Karpas-422 (cell line): ENCODE measurements around the gene RNFT2. TPM values are rescaled to one million over a fixed set of nuclear protein-coding genes. Genes with fewer than 3 reads are reported as not detected.

ENCODE experiments used
- DNase-seq: peaks from one replicate; pipeline ENCODE4 v3.0.0-alpha.2; 2015
- H2AFZ ChIP-seq: fragments of 200-600 bp; sonication (generic); 2 replicates; pipeline ENCODE4 v1.6.1; 2014; ENCODE audit warnings: antibody characterized with exemption, low read length, mixed read lengths
- H3K27ac ChIP-seq: fragments of 200-600 bp; sonication (generic); 2 replicates; pipeline ENCODE4 v1.5.1; 2014; ENCODE audit warnings: mild to moderate bottlenecking, low read length, moderate library complexity
- H3K27me3 ChIP-seq: fragments of 200-600 bp; sonication (generic); 2 replicates; pipeline ENCODE4 v1.6.1; 2014; ENCODE audit warnings: low read length, mixed read lengths
- H3K36me3 ChIP-seq: fragments of 200-600 bp; sonication (generic); 2 replicates; pipeline ENCODE4 v1.6.1; 2014; ENCODE audit warnings: low read length, mixed read lengths; ENCODE audit not compliant: insufficient read depth
- H3K4me1 ChIP-seq: fragments of 200-600 bp; sonication (generic); 2 replicates; pipeline ENCODE4 v1.6.1; 2014; ENCODE audit warnings: mild to moderate bottlenecking, low read length, mixed read lengths
- H3K4me2 ChIP-seq: fragments of 200-600 bp; sonication (generic); 2 replicates; pipeline ENCODE4 v1.6.1; 2014; ENCODE audit warnings: low read length, low read depth, mild to moderate bottlenecking; ENCODE audit not compliant: poor library complexity, severe bottlenecking
- H3K4me3 ChIP-seq: fragments of 200-600 bp; sonication (generic); 2 replicates; pipeline ENCODE4 v1.5.1; 2014; ENCODE audit warnings: mild to moderate bottlenecking, antibody characterized with exemption, low read length, mixed read lengths
- H3K79me2 ChIP-seq: fragments of 200-600 bp; sonication (generic); 2 replicates; pipeline ENCODE4 v1.6.1; 2014; ENCODE audit warnings: mild to moderate bottlenecking, low read length, mixed read lengths
- H3K9ac ChIP-seq: fragments of 200-600 bp; sonication (generic); 2 replicates; pipeline ENCODE4 v1.6.0; 2014; ENCODE audit warnings: low read length
- H3K9me2 ChIP-seq: fragments of 200-600 bp; sonication (generic), shearing (Covaris generic); replicated peaks from 2 replicates; pipeline ENCODE4 v1.6.0; 2014; ENCODE audit warnings: mild to moderate bottlenecking, low read length, moderate library complexity; ENCODE audit not compliant: insufficient read depth
- H3K9me3 ChIP-seq: fragments of 300-700, 200-600 bp; sonication (generic); 2 replicates; pipeline ENCODE4 v1.6.1; 2014; ENCODE audit warnings: low read length, mixed read lengths
- H4K20me1 ChIP-seq: fragments of 200-600 bp; sonication (generic); 2 replicates; pipeline ENCODE4 v1.6.1; 2014; ENCODE audit warnings: mild to moderate bottlenecking, antibody characterized with exemption, low read length, low read depth; ENCODE audit not compliant: insufficient read depth
- total RNA-seq: library from RNA; depleted of rRNA; stranded (reverse); fragments of >200 nt; shearing (Covaris generic); gene quantifications from 2 replicates; pipeline ENCODE4 v1.2.3, GENCODE V29; 2014; ENCODE audit warnings: low replicate concordance

The RNFT2 gene
- total RNA-seq, 1 experiment from 2014 or later: 6.7 TPM

- H3K79me2 ChIP-seq: no peaks in the 10 kb centered on the region
- no peaks in the 10 kb centered on the region for H3K9me2 ChIP-seq
- H4K20me1 ChIP-seq: no peaks in the 10 kb centered on the region
- no peaks in the 10 kb centered on the region for H3K27me3 ChIP-seq
- H3K36me3 ChIP-seq: no peaks in the 10 kb centered on the region
- no peak for DNase-seq
- no peak overlapping the region for H2AFZ ChIP-seq
- H3K4me1 ChIP-seq: no peaks in the 10 kb centered on the region
- H3K4me3 ChIP-seq: no peak overlapping the region
- H3K27ac ChIP-seq: no peak overlapping the region
- H3K9ac ChIP-seq: no peak overlapping the region
- H3K9me3 ChIP-seq: no peaks in the 10 kb centered on the region
- H3K4me2 ChIP-seq: no peak overlapping the region
Measured at GRCh38 chr12:116797885-116798284, 59.8 kb downstream of the RNFT2 start.

GRCh38 chr12:116798719-116799118 lies 60.6 kb downstream of the RNFT2 start:
- Histone ChIP-seq H3K27ac (no peak overlapping the region), H2AFZ (no peak overlapping the region), H4K20me1 (no peaks in the 10 kb centered on the region), H3K4me2 (no peak overlapping the region), H3K9ac (no peak overlapping the region), H3K9me3 (no peaks in the 10 kb centered on the region), H3K27me3 (no peaks in the 10 kb centered on the region), H3K9me2 (no peaks in the 10 kb centered on the region), H3K4me1 (no peaks in the 10 kb centered on the region), H3K4me3 (no peak overlapping the region), H3K79me2 (no peaks in the 10 kb centered on the region), H3K36me3 (no peaks in the 10 kb centered on the region)
- DNase-seq: no peak

- Histone ChIP-seq H3K9me2 (no peaks in the 10 kb centered on the region), H3K9me3 (no peaks in the 10 kb centered on the region), H2AFZ (no peak overlapping the region), H4K20me1 (no peaks in the 10 kb centered on the region), H3K36me3 (no peaks in the 10 kb centered on the region), H3K9ac (no peak overlapping the region), H3K27ac (no peak overlapping the region), H3K79me2 (no peaks in the 10 kb centered on the region), H3K4me1 (no peaks in the 10 kb centered on the region), H3K27me3 (no peaks in the 10 kb centered on the region), H3K4me3 (no peak overlapping the region), H3K4me2 (no peak overlapping the region)
- no peak for DNase-seq
Measured at GRCh38 chr12:116799955-116800354, 61.8 kb downstream of the RNFT2 start.

- H3K27me3 ChIP-seq: no peaks in the 10 kb centered on the region
- no peaks in the 10 kb centered on the region for H3K9me2 ChIP-seq
- no peaks in the 10 kb centered on the region for H3K9me3 ChIP-seq
- no peaks in the 10 kb centered on the region for H3K36me3 ChIP-seq
- no peaks in the 10 kb centered on the region for H4K20me1 ChIP-seq
- H3K27ac ChIP-seq: no peak overlapping the region
- H3K4me3 ChIP-seq: no peak overlapping the region
- no peaks in the 10 kb centered on the region for H3K79me2 ChIP-seq
- DNase-seq: no peak
- H2AFZ ChIP-seq: no peak overlapping the region
- H3K9ac ChIP-seq: no peak overlapping the region
- no peak overlapping the region for H3K4me2 ChIP-seq
- H3K4me1 ChIP-seq: no peaks in the 10 kb centered on the region
Measured at GRCh38 chr12:116800918-116801317, 62.8 kb downstream of the RNFT2 start.

- no peaks in the 10 kb centered on the region for H3K4me1 ChIP-seq
- no peaks in the 10 kb centered on the region for H3K79me2 ChIP-seq
- no peak overlapping the region for H3K27ac ChIP-seq
- H3K4me3 ChIP-seq: no peak overlapping the region
- H3K4me2 ChIP-seq: no peak overlapping the region
- H3K27me3 ChIP-seq: no peaks in the 10 kb centered on the region
- H3K9me3 ChIP-seq: no peaks in the 10 kb centered on the region
- no peak for DNase-seq
- no peaks in the 10 kb centered on the region for H3K9me2 ChIP-seq
- no peaks in the 10 kb centered on the region for H4K20me1 ChIP-seq
- no peaks in the 10 kb centered on the region for H3K36me3 ChIP-seq
- H2AFZ ChIP-seq: no peak overlapping the region
- H3K9ac ChIP-seq: no peak overlapping the region
Measured at GRCh38 chr12:116802018-116802417, 63.9 kb downstream of the RNFT2 start.

- Histone ChIP-seq H3K36me3 (no peaks in the 10 kb centered on the region), H3K4me3 (no peak overlapping the region), H3K9me3 (no peaks in the 10 kb centered on the region), H3K9ac (no peak overlapping the region), H2AFZ (no peak overlapping the region), H3K4me1 (no peaks in the 10 kb centered on the region), H3K27ac (no peak overlapping the region), H3K79me2 (no peaks in the 10 kb centered on the region), H4K20me1 (no peaks in the 10 kb centered on the region), H3K27me3 (no peaks in the 10 kb centered on the region), H3K9me2 (no peaks in the 10 kb centered on the region), H3K4me2 (no peak overlapping the region)
- no peak for DNase-seq
Measured at GRCh38 chr12:116803013-116803736, 65.1 kb downstream of the RNFT2 start.

- Histone ChIP-seq H3K4me3 (no peak overlapping the region), H3K9ac (no peak overlapping the region), H4K20me1 (no peaks in the 10 kb centered on the region), H3K36me3 (no peaks in the 10 kb centered on the region), H3K9me2 (no peaks in the 10 kb centered on the region), H3K27ac (no peak overlapping the region), H3K79me2 (no peaks in the 10 kb centered on the region), H3K9me3 (no peaks in the 10 kb centered on the region), H2AFZ (no peak overlapping the region), H3K4me1 (no peaks in the 10 kb centered on the region), H3K4me2 (no peak overlapping the region), H3K27me3 (no peaks in the 10 kb centered on the region)
- DNase-seq: no peak
Measured at GRCh38 chr12:116804051-116804450, 65.9 kb downstream of the RNFT2 start.

- Histone ChIP-seq H3K27me3 (no peaks in the 10 kb centered on the region), H3K9ac (no peak overlapping the region), H3K4me1 (no peaks in the 10 kb centered on the region; the same call in 1 of the 2 replicates), H3K36me3 (no peaks in the 10 kb centered on the region), H3K79me2 (no peaks in the 10 kb centered on the region), H4K20me1 (no peaks in the 10 kb centered on the region), H3K9me3 (no peaks in the 10 kb centered on the region), H3K9me2 (no peaks in the 10 kb centered on the region), H2AFZ (no peak overlapping the region), H3K4me3 (no peak overlapping the region), H3K4me2 (no peak overlapping the region), H3K27ac (no peak overlapping the region)
- no peak for DNase-seq
Measured at GRCh38 chr12:116806845-116807440, 68.8 kb downstream of the RNFT2 start.
